ENCODE data around the gene POLR2F.

Gene POLR2F

DNA sequence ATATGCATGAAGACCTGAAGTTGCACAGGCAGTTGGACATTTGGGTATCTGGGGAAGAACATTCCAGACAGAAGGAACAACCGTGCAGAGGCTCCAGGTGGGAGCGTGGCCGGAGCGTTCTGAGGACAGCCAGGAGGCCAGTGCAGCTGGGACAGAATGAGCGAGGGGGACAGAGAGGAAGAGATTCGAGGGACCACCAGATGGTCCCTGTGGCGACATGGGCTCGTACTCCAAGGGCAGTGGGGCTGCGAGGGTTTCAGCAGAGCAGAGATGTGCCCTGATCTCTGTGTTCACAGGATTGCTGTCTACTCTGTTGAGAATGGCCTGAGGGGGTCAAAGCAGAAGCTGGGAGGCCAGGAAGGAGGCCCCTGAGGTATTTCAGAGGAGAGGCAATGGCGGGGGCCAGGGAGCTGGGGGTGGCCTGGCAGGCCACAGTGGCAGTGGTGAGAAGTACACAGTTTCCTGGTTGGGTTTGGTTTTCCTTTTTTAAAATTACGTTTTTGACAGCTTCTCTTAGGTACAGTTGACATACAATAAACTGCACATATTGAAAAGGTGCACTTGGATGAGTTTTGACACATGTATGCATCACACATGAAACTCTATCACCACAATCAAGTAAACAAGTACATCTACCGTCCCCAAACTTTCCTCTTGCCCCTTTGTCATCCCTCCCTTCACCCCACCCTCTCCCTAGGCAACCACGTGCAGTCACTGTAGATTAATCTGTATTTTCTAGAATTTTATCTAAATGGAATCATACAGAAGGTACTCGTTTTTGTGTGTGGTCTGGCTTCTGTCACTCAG lies 55.7 kb downstream of the POLR2F start:
- DNase-seq = no peak

- DNase-seq = no peak
Observed at GRCh38 chr22:38012604-38013072, 59.1 kb downstream of the POLR2F start.

GRCh38 chr22:38014083-38014482 lies 60.6 kb downstream of the POLR2F start:
- no peak for DNase-seq

- no peak for DNase-seq
Observed at GRCh38 chr22:38016182-38017151, 63.0 kb downstream of the POLR2F start.

DNA sequence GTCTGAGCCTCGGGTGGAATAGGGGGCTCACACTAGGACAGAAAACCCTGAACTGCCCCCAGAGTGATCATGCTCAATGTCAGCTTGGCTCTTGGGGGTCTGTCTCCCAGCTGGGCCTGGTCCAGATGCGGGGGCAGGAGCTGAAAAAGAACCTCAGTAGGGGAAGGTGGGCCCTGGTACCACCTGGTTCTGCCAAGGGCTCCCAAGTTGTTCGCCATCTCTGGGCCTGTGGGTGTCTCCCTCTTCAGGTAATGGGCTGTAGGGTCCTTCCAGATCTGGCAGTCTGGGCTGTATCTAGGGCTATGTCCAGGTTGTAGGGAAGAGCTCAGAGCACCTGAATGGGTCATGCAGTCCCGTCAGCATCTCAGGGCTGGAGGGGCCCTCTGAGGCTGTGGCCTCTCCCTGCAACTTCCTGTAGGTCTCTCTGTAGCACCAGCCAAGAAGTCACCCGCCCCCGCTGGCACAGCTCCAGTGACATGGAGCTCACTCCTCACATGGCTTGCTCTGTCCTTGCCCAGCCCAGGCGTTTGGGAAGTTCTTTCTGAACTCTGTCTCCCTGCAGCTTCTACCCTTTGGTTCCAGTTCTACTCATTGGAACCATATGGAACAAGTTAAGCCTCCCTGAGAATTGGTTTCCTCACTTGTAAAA lies 63.9 kb downstream of the POLR2F start:
- no peak for DNase-seq

DNA sequence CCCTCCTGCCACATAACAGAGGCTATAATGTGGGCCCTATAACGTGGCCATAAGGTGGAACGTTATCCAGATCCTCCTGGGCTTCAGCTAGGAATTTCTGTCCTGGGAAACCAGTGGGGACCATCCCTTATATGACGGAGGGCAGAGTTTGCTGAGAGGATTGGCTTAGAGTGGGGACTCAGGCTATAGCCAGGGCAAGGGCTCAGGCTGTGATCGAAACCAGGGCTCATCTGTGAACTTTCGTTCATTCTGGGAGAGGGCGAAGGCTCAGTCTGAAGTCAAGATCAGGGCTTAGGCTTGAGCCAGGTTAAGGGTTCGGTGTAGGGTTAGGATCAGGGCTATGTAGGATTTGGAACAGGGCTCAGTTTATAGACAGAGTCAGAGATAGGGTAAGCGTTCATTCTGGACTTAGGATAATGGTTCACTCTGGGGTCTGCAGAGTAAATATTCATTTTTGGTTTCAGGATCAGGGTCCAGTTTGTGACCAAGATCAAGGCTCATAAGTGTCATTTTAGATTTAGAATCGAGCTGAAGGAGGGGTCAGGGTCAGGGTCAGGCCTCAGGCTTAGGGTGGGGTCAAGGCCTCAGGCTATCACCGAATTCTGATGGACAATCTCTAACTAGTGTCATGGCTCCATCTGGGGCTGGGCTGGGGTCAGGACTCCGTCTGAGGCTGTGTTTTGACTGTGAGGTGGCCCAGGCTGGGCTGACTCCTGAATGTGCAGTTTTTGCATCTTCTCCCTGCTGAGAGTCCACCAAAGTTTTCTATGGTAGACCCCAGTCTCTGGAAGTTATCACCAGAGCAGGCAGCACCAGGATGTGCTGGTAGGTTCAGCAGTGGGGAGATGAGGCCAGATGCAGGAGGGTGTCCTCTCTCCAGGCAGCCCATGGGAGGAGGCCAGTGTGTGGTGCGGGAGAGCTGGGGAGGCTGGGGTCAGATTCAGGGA lies 64.7 kb downstream of the POLR2F start:
- no peak for DNase-seq

All from stimulated activated naive CD4-positive, alpha-beta T cell (primary cell).